ENCODE data around the gene GPR160. TPM values are rescaled to one million over a fixed set of nuclear protein-coding genes. Genes with fewer than 3 reads are reported as not detected.

Gene GPR160
- total and polyA plus RNA-seq, 9 of the 15 experiments (the other 6 are each of a cell fraction or from before 2014, with no cell fraction given) = 1.3 to 10.5 (median 8.3) TPM

- Histone ChIP-seq H3K4me3 (no peak overlapping the region), H3K36me3 (ENCODE audit: control insufficient read depth, insufficient read depth, low read length) (no peaks in the 10 kb centered on the region), H3K9ac (ENCODE audit: insufficient read depth in 1 of 2, low read depth in 2 of 2, low read length in 2 of 2) (no peak overlapping the region), H3K27me3 (ENCODE audit: control insufficient read depth in 2 of 2, insufficient read depth in 2 of 2, low read length in 2 of 2) (peaks cover 2 to 8% of the 10 kb centered on the region in 2 experiments; a peak in 2 of 5 replicates), H3K79me2 (ENCODE audit: control insufficient read depth, insufficient read depth, low read length) (no peaks in the 10 kb centered on the region), H2AFZ (ENCODE audit: low read depth, low read length) (no peak overlapping the region), H3K9me3 (replicated peaks; ENCODE audit: control insufficient read depth, insufficient read depth, low read depth, low read length) (no peaks in the 10 kb centered on the region), H3K4me2 (ENCODE audit: insufficient read depth, low read length) (no peak overlapping the region), H3K9me1 (ENCODE audit: control insufficient read depth, insufficient read depth, low read length) (no peaks in the 10 kb centered on the region), H3K27ac (ENCODE audit: extremely low read depth, low read depth, low read length) (no peak overlapping the region), H3K4me1 (replicated peaks in 1 of 2; ENCODE audit: control insufficient read depth in 2 of 2, insufficient read depth in 2 of 2, low read length in 2 of 2) (no peaks in the 10 kb centered on the region), H4K20me1 (replicated peaks; ENCODE audit: control insufficient read depth, insufficient read depth, low read length) (no peaks in the 10 kb centered on the region)
- ATAC-seq (no peak), DNase-seq (ENCODE audit: extremely low read depth in 1 of 4, low spot score in 3 of 4) (no peak), FAIRE-seq (no peak)
- intact Hi-C loops (cut with micrococcal nuclease) (no loop called here), in situ Hi-C loops (cut with MboI) (no loop called here)
- CTCF ChIA-PET (ENCODE audit: low intra/inter-chr PET ratio) = no interaction called here
- POLR2A ChIA-PET = no interaction called here
- WGBS (ENCODE audit: insufficient coverage, low coverage, missing lambda C conversion rate) = 45% methylated on average over 4 of the region's 4 CpGs
- BruUV-seq (replicated peaks) = no TSS peak
- TF ChIP-seq ZNF518B (CRISPR knock-in tag; IDR thresholded peaks at IDR 0.05) = no peak
- TF ChIP-seq ZBTB5 (IDR thresholded peaks at IDR 0.05) = no peak
- TF ChIP-seq ZNF583 (CRISPR knock-in tag; IDR thresholded peaks at IDR 0.05) = no peak
- TF ChIP-seq ZEB2 (IDR thresholded peaks at IDR 0.05) = no peak
- no peak for TF ChIP-seq PCBP2 (IDR thresholded peaks at IDR 0.05; ENCODE audit: low read depth, low read length, poor library complexity, severe bottlenecking)
- TF ChIP-seq POLR2A (conservative IDR thresholded peaks at IDR 0.05) = no peak
- TF ChIP-seq STAT5A (IDR thresholded peaks at IDR 0.05; ENCODE audit: borderline replicate concordance, low read length) = no peak
These were observed 13.2 kb upstream of the GPR160 start for GRCh38 chr3:170024581-170024980.

Measured in K562 (cell line).